ENCODE measurements around the gene PABPC1L. TPM values are rescaled to one million over a fixed set of nuclear protein-coding genes. Genes with fewer than 3 reads are reported as not detected.

The PABPC1L gene
- total and polyA plus RNA-seq, 2 of the 13 experiments (the other 11 are each of a cell fraction or from before 2014, with no cell fraction given) = 30.8 to 252 TPM

DNA sequence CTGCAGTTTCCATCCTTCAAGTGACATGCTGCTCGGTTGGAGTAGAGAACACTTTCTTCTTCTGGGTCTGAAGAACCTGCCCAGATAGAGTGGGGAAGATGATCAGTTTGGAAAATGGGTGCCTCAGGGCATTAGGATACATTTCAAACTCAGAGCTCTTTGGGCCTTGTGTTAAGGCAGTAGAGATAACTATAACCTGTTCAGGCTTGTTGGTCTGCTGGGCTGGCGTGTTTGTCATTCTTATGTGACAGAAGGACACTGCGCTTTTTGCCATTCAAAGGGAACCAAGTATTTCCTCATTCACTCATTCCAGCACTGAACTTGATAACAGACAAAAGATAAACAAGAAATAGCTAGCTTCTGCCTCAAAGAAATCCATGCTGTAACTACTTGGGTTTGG lies 46.5 kb downstream of the PABPC1L start:
- Histone ChIP-seq H3K4me2 (ENCODE audit: low read depth, low read length) (no peak overlapping the region), H3K4me1 (ENCODE audit: insufficient read depth, low read length) (peaks cover 38% of the 10 kb centered on the region), H3K79me2 (ENCODE audit: insufficient read depth, low read length) (peaks cover 27% of the 10 kb centered on the region), H4K20me1 (ENCODE audit: insufficient read depth, low read length) (no peaks in the 10 kb centered on the region; the same call in 1 of the 2 replicates), H2AFZ (ENCODE audit: low read length) (no peak overlapping the region), H3K9ac (ENCODE audit: insufficient read depth, low read depth, low read length) (no peak overlapping the region), H3K27ac (ENCODE audit: extremely low read length, insufficient read depth, low read length) (no peak overlapping the region), H3K27me3 (ENCODE audit: control insufficient read depth in 1 of 2, insufficient read depth in 2 of 2, low read length in 2 of 2) (no peaks in the 10 kb centered on the region), H3K4me3 (replicated peaks in 1 of 3; ENCODE audit: insufficient read depth in 1 of 3, low read depth in 2 of 3, low read length in 3 of 3) (no peak overlapping the region), H3K36me3 (replicated peaks in 1 of 2; ENCODE audit: control insufficient read depth in 1 of 2, insufficient read depth in 2 of 2, low read length in 2 of 2) (peaks cover 41 to 57% of the 10 kb centered on the region in 2 experiments), H3K9me3 (ENCODE audit: low read length) (no peaks in the 10 kb centered on the region)
- BruUV-seq (replicated peaks) = no TSS peak
- TF ChIP-seq, protein P1, sequence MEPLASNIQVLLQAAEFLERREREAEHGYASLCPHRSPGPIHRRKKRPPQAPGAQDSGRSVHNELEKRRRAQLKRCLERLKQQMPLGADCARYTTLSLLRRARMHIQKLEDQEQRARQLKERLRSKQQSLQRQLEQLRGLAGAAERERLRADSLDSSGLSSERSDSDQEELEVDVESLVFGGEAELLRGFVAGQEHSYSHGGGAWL (CRISPR knock-in tag; IDR thresholded peaks at IDR 0.05) = no peak
- TF ChIP-seq ZBTB20 (CRISPR knock-in tag; IDR thresholded peaks at IDR 0.05; ENCODE audit: borderline replicate concordance, low read depth) (no peak), KDM5A (IDR thresholded peaks at IDR 0.05; ENCODE audit: borderline replicate concordance, low read length) (no peak), ZNF782 (CRISPR knock-in tag; IDR thresholded peaks at IDR 0.05; ENCODE audit: borderline replicate concordance) (no peak), MXD4 (CRISPR knock-in tag; IDR thresholded peaks at IDR 0.05) (no peak), ZNF296 (CRISPR knock-in tag; conservative IDR thresholded peaks at IDR 0.05) (no peak)
- intact Hi-C loops (cut with micrococcal nuclease; ENCODE audit: unreplicated experiment) = no loop called here
- POLR2A ChIA-PET = interaction anchor here (1.6 kb wide), 1 partner anchor 14 kb away, joined by 6 read pairs; no protein-coding TSS in a partner anchor
- no peak for DNase-seq (ENCODE audit: low spot score)
- FAIRE-seq = no peak
- in situ Hi-C loops (cut with HindIII; ENCODE audit: extremely low pct_ligation_motif_present, low pct_unique_long_range_greater_than_20kb) = no loop called here
- 99% methylated on average over 3 of the region's 3 CpGs for WGBS (ENCODE audit: low lambda C conversion rate)
- CTCF ChIA-PET (ENCODE audit: low intra/inter-chr PET ratio, low total read pairs) = no interaction called here
- ATAC-seq = no peak

DNA sequence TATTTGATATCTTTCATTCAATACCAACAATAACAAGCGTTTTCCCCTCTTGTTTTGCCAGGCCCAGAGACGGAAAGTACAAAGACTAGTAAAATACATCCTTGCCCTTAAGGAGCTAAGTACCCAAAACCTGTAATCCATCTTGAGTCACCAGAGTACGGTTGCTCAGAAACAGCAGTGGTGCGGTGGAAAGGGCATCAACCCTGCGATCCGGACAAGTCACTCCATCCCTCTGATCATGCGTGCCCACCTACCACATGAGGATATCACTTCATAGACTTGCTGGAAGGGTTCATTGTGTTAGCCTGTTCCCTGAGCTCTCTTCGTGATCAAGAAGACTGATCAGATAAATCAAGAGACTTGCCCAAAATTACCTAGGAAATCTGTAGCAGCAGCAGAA lies 48.4 kb downstream of the PABPC1L start:
- H3K27me3 ChIP-seq (ENCODE audit: control insufficient read depth in 1 of 2, insufficient read depth in 2 of 2, low read length in 2 of 2) = no peaks in the 10 kb centered on the region
- H3K27ac ChIP-seq (ENCODE audit: extremely low read length, insufficient read depth, low read length) = no peak overlapping the region
- in situ Hi-C loops (cut with HindIII; ENCODE audit: extremely low pct_ligation_motif_present, low pct_unique_long_range_greater_than_20kb) = no loop called here
- H3K4me1 ChIP-seq (ENCODE audit: insufficient read depth, low read length) = peaks cover 52% of the 10 kb centered on the region
- FAIRE-seq = no peak
- peaks cover 28 to 39% of the 10 kb centered on the region in 2 experiments for H3K36me3 ChIP-seq (replicated peaks in 1 of 2; ENCODE audit: control insufficient read depth in 1 of 2, insufficient read depth in 2 of 2, low read length in 2 of 2)
- H3K79me2 ChIP-seq (ENCODE audit: insufficient read depth, low read length) = peaks cover 27% of the 10 kb centered on the region
- no peaks in the 10 kb centered on the region; the same call in 1 of the 2 replicates for H4K20me1 ChIP-seq (ENCODE audit: insufficient read depth, low read length)
- POLR2A ChIA-PET = interaction anchor here (1.4 to 3.7 kb wide), 3 partner anchors 9 to 16 kb away, joined by 5 to 24 read pairs (median 11); no protein-coding TSS in a partner anchor
- no peak for TF ChIP-seq PPARG (CRISPR knock-in tag; conservative IDR thresholded peaks at IDR 0.05)
- peak; percentile 77 for TF ChIP-seq RBM22 (optimal IDR thresholded peaks at IDR 0.05; ENCODE audit: low read length)
- no peak for ATAC-seq
- H3K4me3 ChIP-seq (replicated peaks in 1 of 3; ENCODE audit: insufficient read depth in 1 of 3, low read depth in 2 of 3, low read length in 3 of 3) = no peak overlapping the region; a peak in 1 of 6 replicates
- H3K4me2 ChIP-seq (ENCODE audit: low read depth, low read length) = peak overlapping the region; percentile 96
- H3K9me3 ChIP-seq (ENCODE audit: low read length) = no peaks in the 10 kb centered on the region
- H2AFZ ChIP-seq (ENCODE audit: low read length) = no peak overlapping the region
- BruUV-seq (replicated peaks) = no TSS peak
- CTCF ChIA-PET (ENCODE audit: low intra/inter-chr PET ratio, low total read pairs) = no interaction called here
- 96% methylated on average over 8 of the region's 8 CpGs for WGBS (ENCODE audit: low lambda C conversion rate)
- no peak for DNase-seq (ENCODE audit: low spot score)
- intact Hi-C loops (cut with micrococcal nuclease; ENCODE audit: unreplicated experiment) = no loop called here
- no peak overlapping the region for H3K9ac ChIP-seq (ENCODE audit: insufficient read depth, low read depth, low read length)

All from HepG2 (cell line).